Keratinocyte (primary cell): ENCODE data around the gene FAM118B. TPM values are rescaled to one million over a fixed set of nuclear protein-coding genes. Genes with fewer than 3 reads are reported as not detected.
A peak's percentile ranks its signal among the peaks of the same experiment; 100 is the strongest.

ENCODE experiments used
- DNase-seq: peaks from one replicate; pipeline ENCODE4 v3.0.0-alpha.2; 2011; ENCODE audit warnings: low read depth, missing footprints, low spot score
- FAIRE-seq: peaks from 2 replicates; lab custom pipeline; 2011; peaks lifted over from hg19 to GRCh38; lab: Jason Lieb, UNC
- H2AFZ ChIP-seq: 2 replicates; pipeline ENCODE4 v1.6.0; 2012; ENCODE audit warnings: low read length, control low read depth, inconsistent platforms; ENCODE audit not compliant: control insufficient read depth
- H3K27ac ChIP-seq: 2 replicates; pipeline ENCODE4 v1.5.1; 2011; ENCODE audit warnings: low read length; ENCODE audit not compliant: control insufficient read depth, insufficient read depth
- H3K27me3 ChIP-seq: 3 replicates; pipeline ENCODE4 v1.6.0; 2011; ENCODE audit warnings: low read length; ENCODE audit not compliant: control insufficient read depth, insufficient read depth; ENCODE audit errors: extremely low read depth
- H3K36me3 ChIP-seq, 2 experiments: 2 replicates in 1 of 2; 3 replicates in 1 of 2; pipeline ENCODE4 v1.5.1; 2011; ENCODE audit warnings: low read length in 2 of 2, mild to moderate bottlenecking in 1 of 2; ENCODE audit not compliant: control insufficient read depth in 2 of 2, insufficient read depth in 2 of 2; ENCODE audit errors: extremely low read depth in 1 of 2
- H3K4me1 ChIP-seq: 3 replicates; pipeline ENCODE4 v1.5.1; 2011; ENCODE audit warnings: low read length; ENCODE audit not compliant: control insufficient read depth, insufficient read depth; ENCODE audit errors: extremely low read depth
- H3K4me2 ChIP-seq: 3 replicates; pipeline ENCODE4 v1.6.0; 2011; ENCODE audit warnings: low read depth, low read length; ENCODE audit not compliant: control insufficient read depth, insufficient read depth; ENCODE audit errors: extremely low read depth
- H3K4me3 ChIP-seq, 3 experiments: fragments of 200-600 bp in 1 of 3; sonication (generic) in 1 of 3; 2 replicates in 2 of 3; 3 replicates in 1 of 3; pipeline ENCODE4 v1.5.1; 2011 to 2016; ENCODE audit warnings: low read length in 3 of 3, mild to moderate bottlenecking in 3 of 3, control low read depth in 2 of 3, inconsistent platforms in 1 of 3, low read depth in 1 of 3, mixed read lengths in 1 of 3, mixed run types in 1 of 3, moderate library complexity in 1 of 3; ENCODE audit not compliant: control insufficient read depth in 2 of 3, insufficient read depth in 2 of 3; ENCODE audit errors: extremely low read depth in 1 of 3
- H3K79me2 ChIP-seq: 2 replicates; pipeline ENCODE4 v1.6.0; 2012; ENCODE audit warnings: low read length; ENCODE audit not compliant: control insufficient read depth, insufficient read depth
- H3K9ac ChIP-seq: 3 replicates; pipeline ENCODE4 v1.6.0; 2011; ENCODE audit warnings: low read length; ENCODE audit not compliant: control insufficient read depth, insufficient read depth; ENCODE audit errors: extremely low read depth
- H3K9me1 ChIP-seq: 3 replicates; pipeline ENCODE4 v1.6.0; 2011; ENCODE audit warnings: low read length; ENCODE audit not compliant: control insufficient read depth, insufficient read depth; ENCODE audit errors: extremely low read depth
- H3K9me3 ChIP-seq: 2 replicates; pipeline ENCODE4 v1.5.1; 2012; ENCODE audit warnings: low read depth, low read length; ENCODE audit not compliant: control insufficient read depth
- H4K20me1 ChIP-seq: 3 replicates; pipeline ENCODE4 v1.6.0; 2011; ENCODE audit warnings: low read length; ENCODE audit not compliant: control insufficient read depth, insufficient read depth; ENCODE audit errors: extremely low read depth
- EZH2 ChIP-seq: IDR thresholded peaks from one replicate; pipeline ENCODE4 v1.6.1; 2012; ENCODE audit warnings: inconsistent platforms, mild to moderate bottlenecking, low read length, moderate library complexity
- dilution Hi-C: fragments of 300-500 bp; cut with MboI; formaldehyde crosslinking; loops from one replicate; pipeline ENCODE4 v1.7.0; 2020; ENCODE audit warnings: low sequenced_read_pairs; ENCODE audit not compliant: extremely low pct_ligation_motif_present
- polyA plus RNA-seq, 5 experiments: library from polyadenylated mRNA; depleted of rRNA in 3 of 5; stranded (reverse) in 3 of 5; stranded (forward) in 1 of 5; unstranded in 1 of 5; fragments of >200 nt; gene quantifications; 1 replicate in 1 of 5; 2 replicates in 3 of 5; 3 replicates in 1 of 5; pipeline versions ENCODE4 v1.2.1 to v1.2.3, GENCODE V29; 2011 to 2012; ENCODE audit warnings: missing spikeins in 2 of 5, low read depth in 1 of 5, low replicate concordance in 1 of 5
- TF ChIP-seq, protein P1 (sequence below), 3 experiments: IDR thresholded peaks in 1 of 3; conservative IDR thresholded peaks in 1 of 3; optimal IDR thresholded peaks in 1 of 3; 2 replicates in 2 of 3; 3 replicates in 1 of 3; pipeline versions ENCODE3 to v1.5.1; 2011; ENCODE audit warnings: low read length in 3 of 3, mild to moderate bottlenecking in 3 of 3, moderate library complexity in 2 of 3, control low read depth in 1 of 3, inconsistent platforms in 1 of 3; ENCODE audit not compliant: insufficient read depth in 2 of 3; ENCODE audit errors: extremely low read depth in 1 of 3

Gene FAM118B
- polyA plus RNA-seq, 1 donor (not counting 4 experiments of a cell fraction or from before 2014, with no cell fraction given), result 32.0 TPM

DNA sequence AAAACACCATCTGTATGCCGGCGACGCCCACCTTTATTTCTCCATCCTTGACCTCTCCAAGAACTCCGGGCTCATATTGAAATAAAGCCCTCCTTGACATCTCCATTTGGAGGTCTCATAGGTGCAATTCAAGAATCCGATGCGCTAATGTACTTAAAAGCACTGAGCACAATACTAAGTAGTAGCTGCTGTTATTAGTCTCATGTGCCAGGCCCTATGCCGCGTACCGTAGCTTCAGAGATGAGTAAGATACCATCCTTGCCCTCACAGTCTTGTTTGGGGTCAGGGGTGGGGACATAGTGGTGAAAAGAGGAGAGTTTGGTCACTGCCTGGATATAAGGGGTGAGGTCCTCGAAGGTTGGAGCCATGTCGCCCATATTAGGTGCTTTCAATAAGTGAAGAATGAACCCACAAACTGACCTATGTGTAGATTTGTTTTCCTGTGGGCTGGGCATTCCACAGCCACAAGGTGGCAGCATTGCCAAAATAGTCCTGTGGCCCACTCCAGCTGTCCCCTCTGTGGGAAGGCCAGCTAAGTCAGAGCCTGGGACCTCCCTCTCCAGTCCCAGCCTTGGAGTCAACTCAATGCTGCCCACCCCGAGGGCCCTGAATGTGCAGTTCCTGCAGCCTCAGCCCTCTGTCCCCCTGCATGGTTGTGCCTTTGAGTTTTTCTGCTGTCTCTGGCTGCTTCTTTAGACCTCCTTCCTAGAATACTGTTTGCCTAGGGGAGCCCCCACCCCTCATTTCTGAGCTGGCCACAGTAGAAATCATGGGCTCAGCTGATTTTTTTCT lies 98.8 kb downstream of the FAM118B start:
- Histone ChIP-seq H3K4me1 (peaks cover 26% of the 10 kb centered on the region), H3K9me3 (no peaks in the 10 kb centered on the region), H4K20me1 (no peaks in the 10 kb centered on the region), H3K79me2 (peaks cover 4% of the 10 kb centered on the region), H2AFZ (no peak overlapping the region), H3K27ac (no peak overlapping the region), H3K36me3 (no peaks in the 10 kb centered on the region), H3K9me1 (no peaks in the 10 kb centered on the region), H3K27me3 (no peaks in the 10 kb centered on the region), H3K4me2 (no peak overlapping the region), H3K4me3 (no peak overlapping the region), H3K9ac (no peak overlapping the region)
- DNase-seq (no peak), FAIRE-seq (no peak)
- TF ChIP-seq, protein P1, sequence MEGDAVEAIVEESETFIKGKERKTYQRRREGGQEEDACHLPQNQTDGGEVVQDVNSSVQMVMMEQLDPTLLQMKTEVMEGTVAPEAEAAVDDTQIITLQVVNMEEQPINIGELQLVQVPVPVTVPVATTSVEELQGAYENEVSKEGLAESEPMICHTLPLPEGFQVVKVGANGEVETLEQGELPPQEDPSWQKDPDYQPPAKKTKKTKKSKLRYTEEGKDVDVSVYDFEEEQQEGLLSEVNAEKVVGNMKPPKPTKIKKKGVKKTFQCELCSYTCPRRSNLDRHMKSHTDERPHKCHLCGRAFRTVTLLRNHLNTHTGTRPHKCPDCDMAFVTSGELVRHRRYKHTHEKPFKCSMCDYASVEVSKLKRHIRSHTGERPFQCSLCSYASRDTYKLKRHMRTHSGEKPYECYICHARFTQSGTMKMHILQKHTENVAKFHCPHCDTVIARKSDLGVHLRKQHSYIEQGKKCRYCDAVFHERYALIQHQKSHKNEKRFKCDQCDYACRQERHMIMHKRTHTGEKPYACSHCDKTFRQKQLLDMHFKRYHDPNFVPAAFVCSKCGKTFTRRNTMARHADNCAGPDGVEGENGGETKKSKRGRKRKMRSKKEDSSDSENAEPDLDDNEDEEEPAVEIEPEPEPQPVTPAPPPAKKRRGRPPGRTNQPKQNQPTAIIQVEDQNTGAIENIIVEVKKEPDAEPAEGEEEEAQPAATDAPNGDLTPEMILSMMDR (optimal IDR thresholded peaks at IDR 0.05 in 1 of 3, IDR thresholded peaks at IDR 0.05 in 1 of 3, conservative IDR thresholded peaks at IDR 0.05 in 1 of 3; ENCODE audit: extremely low read depth in 1 of 3, insufficient read depth in 2 of 3, low read length in 3 of 3), result peak; percentile 86 to 96 (median 91)
- TF ChIP-seq EZH2, result no peak
- dilution Hi-C loops, result no loop called here

DNA sequence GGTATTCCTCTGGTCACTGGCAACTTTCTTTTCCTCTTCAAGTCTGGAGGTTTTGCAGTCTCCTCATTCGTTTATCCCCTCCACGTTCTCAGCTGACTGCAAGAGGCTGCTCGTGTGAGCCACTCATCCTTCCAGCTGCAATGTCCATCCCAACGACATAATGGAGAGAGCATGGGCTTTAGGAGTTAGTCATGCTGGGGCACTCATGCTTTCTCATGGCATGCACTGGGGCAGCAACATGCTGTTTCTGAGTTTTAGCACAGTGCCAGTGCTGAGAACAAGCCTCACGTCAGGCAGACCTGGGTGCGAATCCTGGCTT lies 99.4 kb downstream of the FAM118B start:
- Histone ChIP-seq H3K9me1 (no peaks in the 10 kb centered on the region), H3K36me3 (no peaks in the 10 kb centered on the region), H3K27ac (no peak overlapping the region), H3K4me1 (peaks cover 26% of the 10 kb centered on the region), H3K4me2 (no peak overlapping the region), H3K9me3 (no peaks in the 10 kb centered on the region), H4K20me1 (no peaks in the 10 kb centered on the region), H2AFZ (no peak overlapping the region), H3K27me3 (no peaks in the 10 kb centered on the region), H3K9ac (no peak overlapping the region), H3K4me3 (no peak overlapping the region), H3K79me2 (peaks cover 4% of the 10 kb centered on the region)
- dilution Hi-C loops, result no loop called here
- TF ChIP-seq, protein P1 (optimal IDR thresholded peaks at IDR 0.05 in 1 of 3, IDR thresholded peaks at IDR 0.05 in 1 of 3, conservative IDR thresholded peaks at IDR 0.05 in 1 of 3; ENCODE audit: extremely low read depth in 1 of 3, insufficient read depth in 2 of 3, low read length in 3 of 3), result no peak
- TF ChIP-seq EZH2, result no peak
- FAIRE-seq (no peak), DNase-seq (no peak)
